GM23338 (cell line): ENCODE results near the gene MTCH2. TPM values are rescaled to one million over a fixed set of nuclear protein-coding genes. Genes with fewer than 3 reads are reported as not detected.
A peak's percentile ranks its signal among the peaks of the same experiment; 100 is the strongest.

Experiments
- ATAC-seq: fragments of 200-7000 bp; cut with Tn5 transposase; 3 replicates; pipeline ENCODE4 v1.9.1; 2020
- DNase-seq: peaks from one replicate; pipeline ENCODE4 v3.0.0-alpha.2; 2015; ENCODE audit warnings: low spot score
- H2AFZ ChIP-seq: fragments of 200-600 bp; sonication (generic); 2 replicates; pipeline ENCODE4 v1.8.0; 2016; ENCODE audit warnings: antibody characterized with exemption, mild to moderate bottlenecking, moderate library complexity
- H3F3A ChIP-seq: fragments of 200-600 bp; sonication (generic); replicated peaks from 2 replicates; pipeline ENCODE4 v1.8.0; 2017; ENCODE audit warnings: antibody characterized with exemption, mixed run types, low read depth
- H3K27ac ChIP-seq: fragments of 200-600 bp; sonication (generic); 2 replicates; pipeline ENCODE4 v1.6.1; 2016; ENCODE audit warnings: low read depth
- H3K27me3 ChIP-seq: fragments of 200-600 bp; sonication (generic); 2 replicates; pipeline ENCODE4 v1.8.0; 2016; ENCODE audit warnings: mild to moderate bottlenecking, mixed run types, moderate library complexity; ENCODE audit not compliant: insufficient read depth
- H3K36me3 ChIP-seq: fragments of 200-600 bp; sonication (generic); 2 replicates; pipeline ENCODE4 v1.8.0; 2016; ENCODE audit warnings: mild to moderate bottlenecking; ENCODE audit not compliant: insufficient read depth
- H3K4me1 ChIP-seq: fragments of 200-600 bp; sonication (generic); 2 replicates; pipeline ENCODE4 v1.8.0; 2016; ENCODE audit warnings: mild to moderate bottlenecking, moderate library complexity; ENCODE audit not compliant: insufficient read depth
- H3K4me2 ChIP-seq: fragments of 200-600 bp; sonication (generic); 2 replicates; pipeline ENCODE4 v1.7.1; 2017; ENCODE audit warnings: mixed run types
- H3K4me3 ChIP-seq: fragments of 200-600 bp; sonication (generic); 2 replicates; pipeline ENCODE4 v1.6.1; 2016; ENCODE audit warnings: mixed run types
- H3K79me2 ChIP-seq: fragments of 200-600 bp; sonication (generic); replicated peaks from 2 replicates; pipeline ENCODE4 v1.8.0; 2017; ENCODE audit warnings: mild to moderate bottlenecking; ENCODE audit not compliant: insufficient read depth
- H3K9me2 ChIP-seq: fragments of 200-600 bp; sonication (generic); 2 replicates; pipeline ENCODE4 v1.8.0; 2017; ENCODE audit not compliant: insufficient read depth
- H4K20me1 ChIP-seq: fragments of 200-600 bp; sonication (generic); replicated peaks from 2 replicates; pipeline ENCODE4 v1.8.0; 2017; ENCODE audit warnings: mild to moderate bottlenecking; ENCODE audit not compliant: insufficient read depth
- H3K27ac Mint-ChIP-seq: 2 replicates; pipeline ENCODE4 v1.8.0; 2020; ENCODE audit warnings: inconsistent platforms, mild to moderate bottlenecking, moderate library complexity, mixed read lengths
- H3K27me3 Mint-ChIP-seq: 3 replicates; pipeline ENCODE4 v1.8.0; 2022; ENCODE audit warnings: low read depth, mild to moderate bottlenecking, moderate library complexity, mixed read lengths, inconsistent platforms; ENCODE audit not compliant: insufficient read depth, poor library complexity
- H3K36me3 Mint-ChIP-seq: 3 replicates; pipeline ENCODE4 v1.8.0; 2021; ENCODE audit warnings: low read depth, mild to moderate bottlenecking, inconsistent platforms, moderate library complexity, mixed read lengths
- H3K4me1 Mint-ChIP-seq: 3 replicates; pipeline ENCODE4 v1.8.0; 2020; ENCODE audit warnings: mild to moderate bottlenecking, inconsistent platforms, mixed read lengths
- H3K4me3 Mint-ChIP-seq: 3 replicates; pipeline ENCODE4 v1.8.0; 2021; ENCODE audit warnings: moderate library complexity, mild to moderate bottlenecking, inconsistent platforms, mixed read lengths
- H3K9me3 Mint-ChIP-seq: 3 replicates; pipeline ENCODE4 v1.8.0; 2020; ENCODE audit warnings: moderate library complexity, mild to moderate bottlenecking, inconsistent platforms, mixed read lengths
- CTCF ChIP-seq, 2 experiments: fragments of 200-600 bp in 1 of 2; sonication (generic) in 1 of 2; conservative IDR thresholded peaks; 2 replicates each; pipeline versions ENCODE4 v1.5.1 to v1.6.1; 2016 to 2017; ENCODE audit warnings: antibody characterized with exemption in 2 of 2, low read depth in 2 of 2, mild to moderate bottlenecking in 2 of 2, moderate library complexity in 1 of 2
- JUNB ChIP-seq: IDR thresholded peaks from one replicate; pipeline ENCODE4 v1.6.1; 2016; ENCODE audit warnings: antibody characterized with exemption; ENCODE audit not compliant: unreplicated experiment
- NANOG ChIP-seq: IDR thresholded peaks from 2 replicates; pipeline ENCODE4 v1.6.1; 2016; ENCODE audit warnings: antibody characterized with exemption, borderline replicate concordance
- STAT1 ChIP-seq: IDR thresholded peaks from one replicate; pipeline ENCODE4 v1.6.1; 2016; ENCODE audit warnings: antibody characterized with exemption; ENCODE audit not compliant: unreplicated experiment
- ZNF331 ChIP-seq: fragments of 250-450 bp; sonication (Bioruptor Pico); IDR thresholded peaks from 2 replicates; pipeline ENCODE4 v1.5.0; 2020; ENCODE audit warnings: low read depth, mild to moderate bottlenecking, moderate library complexity
- polyA plus RNA-seq: library from polyadenylated mRNA; unstranded; fragments of >200 nt; fragmentation: Nextera tagmentation; extraction: Ambion mirVana; gene quantifications from 2 replicates; pipeline ENCODE4 v1.2.1, GENCODE V29; 2016
- total RNA-seq: library from RNA; depleted of rRNA; stranded (reverse); fragments of >200 nt; shearing (Covaris generic); gene quantifications from 2 replicates; pipeline ENCODE4 v1.2.3, GENCODE V29; 2014
- TF ChIP-seq, protein P1 (sequence below): IDR thresholded peaks from 2 replicates; pipeline ENCODE4 v1.6.1; 2016; ENCODE audit warnings: antibody characterized with exemption
- TF ChIP-seq, protein P2 (sequence below): IDR thresholded peaks from one replicate; pipeline ENCODE4 v1.6.1; 2018; ENCODE audit warnings: antibody characterized with exemption; ENCODE audit not compliant: unreplicated experiment

The MTCH2 gene
- total and polyA plus RNA-seq, 2 experiments from 2014 or later = 90.9 to 155 TPM

- H4K20me1 ChIP-seq = peaks cover 5% of the 10 kb centered on the region; the same call in 1 of the 2 replicates
- Mint-ChIP-seq H3K36me3 (peaks cover 9% of the 10 kb centered on the region), H3K27me3 (peaks cover 49% of the 10 kb centered on the region), H3K9me3 (no peaks in the 10 kb centered on the region), H3K27ac (no peak overlapping the region), H3K4me1 (peaks cover 19% of the 10 kb centered on the region), H3K4me3 (peak overlapping the region; percentile 59; the same call in 2 of the 3 replicates)
- H3K27ac ChIP-seq = no peak overlapping the region
- H3K4me2 ChIP-seq = peak overlapping the region; percentile 77
- peaks cover 53% of the 10 kb centered on the region for H3K27me3 ChIP-seq
- H3K9me2 ChIP-seq = 0 out of 2 replicates have a peak, but pooled peaks cover 6% of the 10 kb centered on the region
- H3K79me2 ChIP-seq = no peaks in the 10 kb centered on the region
- TF ChIP-seq STAT1 = no peak
- no peak for DNase-seq
- H3F3A ChIP-seq = no peaks in the 10 kb centered on the region
- H3K4me1 ChIP-seq = peaks cover 20% of the 10 kb centered on the region
- ATAC-seq = peak; percentile 9
- peak overlapping the region; percentile 53 for H3K4me3 ChIP-seq
- no peaks in the 10 kb centered on the region for H3K36me3 ChIP-seq
- H2AFZ ChIP-seq = peak overlapping the region; percentile 91; the same call in 1 of the 2 replicates
Observed at GRCh38 chr11:47589584-47589976, 52.8 kb downstream of the MTCH2 start.

DNA sequence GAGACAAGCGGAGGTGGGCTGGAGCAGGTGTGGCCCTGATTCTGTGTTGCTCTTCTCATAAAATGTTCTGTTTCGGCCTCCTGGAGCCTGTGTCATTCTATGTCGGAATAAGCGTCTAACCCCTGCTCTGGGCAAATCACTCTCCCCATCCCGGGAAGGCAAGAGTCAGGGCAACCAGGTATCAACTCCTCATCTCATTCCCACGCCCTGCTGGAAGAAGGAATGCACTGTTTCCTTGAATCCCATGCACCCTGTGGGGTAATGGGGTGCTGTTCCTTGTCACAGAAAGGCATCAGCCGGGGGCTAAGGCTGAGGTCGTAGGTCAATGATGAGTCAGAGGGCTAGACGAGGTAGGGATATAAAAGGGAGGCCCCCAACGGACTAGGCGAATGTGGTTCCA, 53.2 kb downstream of the MTCH2 start:
- H3K4me2 ChIP-seq = peak overlapping the region; percentile 77
- Mint-ChIP-seq H3K36me3 (peaks cover 13% of the 10 kb centered on the region), H3K9me3 (no peaks in the 10 kb centered on the region), H3K4me1 (peaks cover 16% of the 10 kb centered on the region), H3K4me3 (peak overlapping the region; percentile 17; the same call in 1 of the 3 replicates), H3K27ac (no peak overlapping the region; the same call in 1 of the 2 replicates), H3K27me3 (peaks cover 45% of the 10 kb centered on the region)
- H3K27ac ChIP-seq = no peak overlapping the region
- no peak for DNase-seq
- H2AFZ ChIP-seq = no peak overlapping the region
- peaks cover 49% of the 10 kb centered on the region for H3K27me3 ChIP-seq
- H3K4me1 ChIP-seq = peaks cover 18% of the 10 kb centered on the region
- 0 out of 2 replicates have a peak, but pooled peaks cover 6% of the 10 kb centered on the region for H3K9me2 ChIP-seq
- H3K4me3 ChIP-seq = peak overlapping the region; percentile 53; the same call in 1 of the 2 replicates
- no peaks in the 10 kb centered on the region for H3K36me3 ChIP-seq
- H4K20me1 ChIP-seq = peaks cover 5% of the 10 kb centered on the region; the same call in 1 of the 2 replicates
- H3K79me2 ChIP-seq = no peaks in the 10 kb centered on the region
- ATAC-seq = no peak
- TF ChIP-seq CTCF (conservative IDR thresholded peaks at IDR 0.05; ENCODE audit: low read depth in 2 of 2) (no peak), NANOG (no peak), STAT1 (no peak)
- TF ChIP-seq, protein P1, sequence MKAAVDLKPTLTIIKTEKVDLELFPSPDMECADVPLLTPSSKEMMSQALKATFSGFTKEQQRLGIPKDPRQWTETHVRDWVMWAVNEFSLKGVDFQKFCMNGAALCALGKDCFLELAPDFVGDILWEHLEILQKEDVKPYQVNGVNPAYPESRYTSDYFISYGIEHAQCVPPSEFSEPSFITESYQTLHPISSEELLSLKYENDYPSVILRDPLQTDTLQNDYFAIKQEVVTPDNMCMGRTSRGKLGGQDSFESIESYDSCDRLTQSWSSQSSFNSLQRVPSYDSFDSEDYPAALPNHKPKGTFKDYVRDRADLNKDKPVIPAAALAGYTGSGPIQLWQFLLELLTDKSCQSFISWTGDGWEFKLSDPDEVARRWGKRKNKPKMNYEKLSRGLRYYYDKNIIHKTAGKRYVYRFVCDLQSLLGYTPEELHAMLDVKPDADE = no peak
- no peaks in the 10 kb centered on the region for H3F3A ChIP-seq

GRCh38 chr11:47587723-47588326, 54.5 kb downstream of the MTCH2 start:
- peaks cover 36% of the 10 kb centered on the region for H3K27me3 ChIP-seq
- H3K9me2 ChIP-seq = 0 out of 2 replicates have a peak, but pooled peaks cover 6% of the 10 kb centered on the region
- H2AFZ ChIP-seq = no peak overlapping the region
- no peak for DNase-seq
- H3K36me3 ChIP-seq = no peaks in the 10 kb centered on the region
- peaks cover 11% of the 10 kb centered on the region; the same call in 2 of the 3 replicates for H3K4me1 Mint-ChIP-seq
- H3K9me3 Mint-ChIP-seq = no peaks in the 10 kb centered on the region
- TF ChIP-seq ZNF331 (CRISPR knock-in tag) = no peak
- TF ChIP-seq, protein P2, sequence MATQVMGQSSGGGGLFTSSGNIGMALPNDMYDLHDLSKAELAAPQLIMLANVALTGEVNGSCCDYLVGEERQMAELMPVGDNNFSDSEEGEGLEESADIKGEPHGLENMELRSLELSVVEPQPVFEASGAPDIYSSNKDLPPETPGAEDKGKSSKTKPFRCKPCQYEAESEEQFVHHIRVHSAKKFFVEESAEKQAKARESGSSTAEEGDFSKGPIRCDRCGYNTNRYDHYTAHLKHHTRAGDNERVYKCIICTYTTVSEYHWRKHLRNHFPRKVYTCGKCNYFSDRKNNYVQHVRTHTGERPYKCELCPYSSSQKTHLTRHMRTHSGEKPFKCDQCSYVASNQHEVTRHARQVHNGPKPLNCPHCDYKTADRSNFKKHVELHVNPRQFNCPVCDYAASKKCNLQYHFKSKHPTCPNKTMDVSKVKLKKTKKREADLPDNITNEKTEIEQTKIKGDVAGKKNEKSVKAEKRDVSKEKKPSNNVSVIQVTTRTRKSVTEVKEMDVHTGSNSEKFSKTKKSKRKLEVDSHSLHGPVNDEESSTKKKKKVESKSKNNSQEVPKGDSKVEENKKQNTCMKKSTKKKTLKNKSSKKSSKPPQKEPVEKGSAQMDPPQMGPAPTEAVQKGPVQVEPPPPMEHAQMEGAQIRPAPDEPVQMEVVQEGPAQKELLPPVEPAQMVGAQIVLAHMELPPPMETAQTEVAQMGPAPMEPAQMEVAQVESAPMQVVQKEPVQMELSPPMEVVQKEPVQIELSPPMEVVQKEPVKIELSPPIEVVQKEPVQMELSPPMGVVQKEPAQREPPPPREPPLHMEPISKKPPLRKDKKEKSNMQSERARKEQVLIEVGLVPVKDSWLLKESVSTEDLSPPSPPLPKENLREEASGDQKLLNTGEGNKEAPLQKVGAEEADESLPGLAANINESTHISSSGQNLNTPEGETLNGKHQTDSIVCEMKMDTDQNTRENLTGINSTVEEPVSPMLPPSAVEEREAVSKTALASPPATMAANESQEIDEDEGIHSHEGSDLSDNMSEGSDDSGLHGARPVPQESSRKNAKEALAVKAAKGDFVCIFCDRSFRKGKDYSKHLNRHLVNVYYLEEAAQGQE = no peak
- no peak for TF ChIP-seq JUNB
- no peak overlapping the region for H3K27ac Mint-ChIP-seq
- peaks cover 34% of the 10 kb centered on the region for H3K27me3 Mint-ChIP-seq
- H3K36me3 Mint-ChIP-seq = peaks cover 26% of the 10 kb centered on the region
- H4K20me1 ChIP-seq = no peaks in the 10 kb centered on the region; the same call in 1 of the 2 replicates
- no peak overlapping the region for H3K27ac ChIP-seq
- no peaks in the 10 kb centered on the region for H3F3A ChIP-seq
- no peak for ATAC-seq
- H3K4me3 ChIP-seq = no peak overlapping the region
- H3K4me3 Mint-ChIP-seq = no peak overlapping the region
- peaks cover 11% of the 10 kb centered on the region for H3K4me1 ChIP-seq
- no peak overlapping the region for H3K4me2 ChIP-seq
- no peaks in the 10 kb centered on the region for H3K79me2 ChIP-seq
